DOHH2 (cell line): Measurements from ENCODE around the gene ANXA5.

Experiments used
- CTCF ChIP-seq: fragments of 200-600 bp; sonication (generic); IDR thresholded peaks from one replicate; pipeline ENCODE4 v1.5.1; 2014; ENCODE audit warnings: antibody characterized with exemption, mild to moderate bottlenecking, low read depth, low read length; ENCODE audit not compliant: poor library complexity, severe bottlenecking
- EZH2phosphoT487 ChIP-seq: fragments of 200-600 bp; sonication (generic); IDR thresholded peaks from 2 replicates; pipeline ENCODE4 v1.6.1; 2017; ENCODE audit warnings: borderline replicate concordance, mild to moderate bottlenecking, antibody characterized with exemption, low read length, moderate library complexity, mixed read lengths

GRCh38 chr4:121692261-121692660 lies 4.5 kb downstream of the ANXA5 start:
- TF ChIP-seq EZH2phosphoT487 (no peak), CTCF (no peak)
